Right cardiac atrium (tissue), 5 donors: ENCODE data around the gene ZNF428. TPM values are rescaled to one million over a fixed set of nuclear protein-coding genes. Genes with fewer than 3 reads are reported as not detected.

Experiments
- ATAC-seq, 2 donors: fragments of 200-7000 bp; cut with Tn5 transposase; one replicate each; pipeline versions ENCODE4 v1.8.0 to v1.9.1; 2020; ENCODE audit warnings: moderate library complexity in 2 of 2, mild to moderate bottlenecking in 1 of 2
- DNase-seq, 3 donors: peaks; one replicate each; pipeline ENCODE4 v3.0.0-alpha.2; 2020
- H3K27ac ChIP-seq: one replicate; pipeline ENCODE4 v1.5.1; 2013; ENCODE audit warnings: mild to moderate bottlenecking, low read length, control low read depth, moderate library complexity
- H3K27me3 ChIP-seq: one replicate; pipeline ENCODE4 v1.6.1; 2013; ENCODE audit not compliant: control insufficient read depth, insufficient read depth
- H3K4me1 ChIP-seq: one replicate; pipeline ENCODE4 v1.6.1; 2013; ENCODE audit warnings: low read length; ENCODE audit not compliant: control insufficient read depth, insufficient read depth
- H3K4me3 ChIP-seq: one replicate; pipeline ENCODE4 v1.5.1; 2013; ENCODE audit warnings: low read length, control low read depth
- H3K9me3 ChIP-seq: one replicate; pipeline ENCODE4 v1.6.1; 2013; ENCODE audit warnings: low read length; ENCODE audit not compliant: control insufficient read depth
- WGBS: extraction: QIAGEN DNeasy Blood & Tissue Kit; methylation state at CpG from one replicate; pipeline ENCODE4 v1.1.7; 2013; 5-methylcytosine and 5-hydroxymethylcytosine counted together
- intact Hi-C, 4 donors: fragments of 100-400 bp; cut with DNase I; formaldehyde crosslinking; loops; one replicate each; pipeline versions ENCODE4 v1.11.0 to v1.14.0; 2022 to 2023
- long read RNA-seq, 4 donors: library from polyadenylated mRNA; unstranded; transcript quantifications; one replicate each; pipeline ENCODE4 v2.0.0, GENCODE V29; 2020 to 2021
- polyA plus RNA-seq: library from polyadenylated mRNA; stranded (reverse); fragments of 200-250 nt; gene quantifications from one replicate; pipeline ENCODE4 v1.2.3, GENCODE V29; 2013
- total RNA-seq, 4 donors: library from RNA; stranded (reverse); fragmentation: NEBNext Ultra II Directional; extraction: Animal tissue kit (Norgen Biotek cat#: 25700); gene quantifications; one replicate each; pipeline ENCODE4 v1.2.1, GENCODE V29; 2021
- donor health status: healthy with polysubstance abuse.
- donor health status: DM: no; HTN: yes; CAD: no.
- donor health status: DM: no; HTN: no; CAD: no.
- donor health status: DM: no; HTN: yes; CAD: no; lungs with severe emphysema.
- donor health status: DM: yes; HTN: yes; CAD: no.

The ZNF428 gene
- total RNA-seq (10 to 100 TPM; 41.4 to 50.6 (median 45.7) TPM), polyA plus RNA-seq (65.0 TPM)
- long read RNA-seq, donor 1, transcript ZNF428-201 (3 exons, 1,412 nt): major isoform, 25 of 33 reads
- long read RNA-seq, donor 1, partial matches to known transcripts: 2 of 33 reads
- long read RNA-seq, donor 1, other reads (novel, unspliced or antisense): 6 of 33 reads
- long read RNA-seq, donor 2, transcript ZNF428-201 (3 exons, 1,412 nt): major isoform, 38 of 42 reads
- long read RNA-seq, donor 2, partial matches to known transcripts: 2 of 42 reads
- long read RNA-seq, donor 2, other reads (novel, unspliced or antisense): 2 of 42 reads
- long read RNA-seq, donor 3, transcript ZNF428-201 (3 exons, 1,412 nt): major isoform, 18 of 18 reads
- long read RNA-seq, donor 3, partial matches to known transcripts: 0 of 18 reads
- long read RNA-seq, donor 3, other reads (novel, unspliced or antisense): 0 of 18 reads
- long read RNA-seq, donor 4, transcript ZNF428-201 (3 exons, 1,412 nt): major isoform, 23 of 28 reads
- long read RNA-seq, donor 4, partial matches to known transcripts: 1 of 28 reads
- long read RNA-seq, donor 4, other reads (novel, unspliced or antisense): 4 of 28 reads

- no peaks in the 10 kb centered on the region for H3K27me3 ChIP-seq
- peak; percentile 92 to 96 (median 95) for DNase-seq
- under 1% methylated on average over 81 of the region's 81 CpGs for WGBS
- intact Hi-C loops: no loop called here
- no peaks in the 10 kb centered on the region for H3K9me3 ChIP-seq
- peak within 1 kb of the TSS; percentile 69 for H3K27ac ChIP-seq
- peak; percentile 96 for ATAC-seq
- H3K4me1 ChIP-seq: no peaks in the 10 kb centered on the region
- H3K4me3 ChIP-seq: peak within 1 kb of the TSS; percentile 51
Measured at GRCh38 chr19:43619262-43620060, at the start of gene ZNF428. ZNF428 (minus strand) TSS chr19:43619629; CDS start chr19:43614304, 5,325 bp downstream.

GRCh38 chr19:43668406-43669109 is 49.1 kb upstream of the ZNF428 start:
- no peaks in the 10 kb centered on the region for H3K27me3 ChIP-seq
- ATAC-seq (peak; percentile 93 to 96), DNase-seq (peak; percentile 99)
- peak overlapping the region; percentile 67 for H3K4me3 ChIP-seq
- no peaks in the 10 kb centered on the region for H3K4me1 ChIP-seq
- intact Hi-C loops: loop anchor here in 1 of 4 donors (10.0 kb wide), 1 partner anchor 224 kb away; no protein-coding TSS in a partner anchor
- WGBS: under 1% methylated on average over 44 of the region's 44 CpGs
- peak overlapping the region; percentile 89 for H3K27ac ChIP-seq
- no peaks in the 10 kb centered on the region for H3K9me3 ChIP-seq

- Histone ChIP-seq H3K27me3 (no peaks in the 10 kb centered on the region), H3K27ac (peak overlapping the region; percentile 11), H3K4me3 (peak overlapping the region; percentile 42), H3K9me3 (no peaks in the 10 kb centered on the region), H3K4me1 (no peaks in the 10 kb centered on the region)
- peak in 1 of 3 donors; percentile 52 for DNase-seq
- intact Hi-C loops: loop anchor here in 1 of 4 donors (10.0 kb wide), 1 partner anchor 223 kb away; no protein-coding TSS in a partner anchor
- WGBS: 7% methylated on average over 29 of the region's 29 CpGs
- no peak for ATAC-seq
Measured at GRCh38 chr19:43667876-43668405, 48.5 kb upstream of the ZNF428 start.

- 58% methylated on average over 26 of the region's 26 CpGs for WGBS
- no peaks in the 10 kb centered on the region for H3K27me3 ChIP-seq
- no peaks in the 10 kb centered on the region for H3K4me1 ChIP-seq
- peak; percentile 46 to 73 (median 63) for DNase-seq
- no peaks in the 10 kb centered on the region for H3K9me3 ChIP-seq
- H3K4me3 ChIP-seq: peak overlapping the region; percentile 42
- no peak overlapping the region for H3K27ac ChIP-seq
- intact Hi-C loops: loop anchor here in 1 of 4 donors (10.0 kb wide), 1 partner anchor 222 kb away; no protein-coding TSS in a partner anchor
- no peak for ATAC-seq
Measured at GRCh38 chr19:43667126-43667875, 47.9 kb upstream of the ZNF428 start.

GRCh38 chr19:43664018-43664417 is 44.6 kb upstream of the ZNF428 start:
- 50% methylated on average over 7 of the region's 7 CpGs for WGBS
- Histone ChIP-seq H3K27me3 (no peaks in the 10 kb centered on the region), H3K4me1 (no peaks in the 10 kb centered on the region), H3K4me3 (no peak overlapping the region), H3K9me3 (no peaks in the 10 kb centered on the region), H3K27ac (no peak overlapping the region)
- intact Hi-C loops: loop anchor here in 1 of 4 donors (10.0 kb wide), 1 partner anchor 219 kb away; no protein-coding TSS in a partner anchor
- ATAC-seq: no peak
- DNase-seq: no peak

GRCh38 chr19:43662487-43662886 is 43.1 kb upstream of the ZNF428 start:
- Histone ChIP-seq H3K27ac (no peak overlapping the region), H3K9me3 (no peaks in the 10 kb centered on the region), H3K4me1 (no peaks in the 10 kb centered on the region), H3K4me3 (no peak overlapping the region), H3K27me3 (no peaks in the 10 kb centered on the region)
- no peak for ATAC-seq
- intact Hi-C loops: loop anchor here in 1 of 4 donors (10.0 kb wide), 1 partner anchor 218 kb away; no protein-coding TSS in a partner anchor
- WGBS: 94% methylated on average over 6 of the region's 6 CpGs
- DNase-seq: no peak

- Histone ChIP-seq H3K27ac (no peak overlapping the region), H3K27me3 (no peaks in the 10 kb centered on the region), H3K9me3 (no peaks in the 10 kb centered on the region), H3K4me1 (no peaks in the 10 kb centered on the region), H3K4me3 (no peak overlapping the region)
- DNase-seq: no peak
- 90% methylated on average over 6 of the region's 6 CpGs for whole genome bisulfite sequencing
- ATAC-seq: no peak
- intact Hi-C loops: loop anchor here in 1 of 4 donors (10.0 kb wide), 1 partner anchor 216 kb away; no protein-coding TSS in a partner anchor
Measured at GRCh38 chr19:43660971-43661360, 41.5 kb upstream of the ZNF428 start.

- 87% methylated on average over 7 of the region's 7 CpGs for WGBS
- Histone ChIP-seq H3K27me3 (no peaks in the 10 kb centered on the region), H3K9me3 (no peaks in the 10 kb centered on the region), H3K27ac (no peak overlapping the region), H3K4me1 (no peaks in the 10 kb centered on the region), H3K4me3 (no peak overlapping the region)
- intact Hi-C loops: loop anchor here in 1 of 4 donors (10.0 kb wide), 1 partner anchor 216 kb away; no protein-coding TSS in a partner anchor
- no peak for ATAC-seq
- DNase-seq: no peak
Measured at GRCh38 chr19:43660301-43660970, 41.0 kb upstream of the ZNF428 start.

- intact Hi-C loops: loop anchor here in 3 of 4 donors (5.0 to 10.0 kb wide), 3 partner anchors 104 to 214 kb away; no protein-coding TSS in a partner anchor
- Histone ChIP-seq H3K4me3 (no peak overlapping the region), H3K27ac (no peak overlapping the region), H3K9me3 (no peaks in the 10 kb centered on the region), H3K27me3 (no peaks in the 10 kb centered on the region), H3K4me1 (no peaks in the 10 kb centered on the region)
- ATAC-seq (no peak), DNase-seq (no peak)
- 95% methylated on average over 8 of the region's 8 CpGs for WGBS
Measured at GRCh38 chr19:43658494-43658893, 39.1 kb upstream of the ZNF428 start.
